ENCODE results near the gene DGKQ.

The DGKQ gene

GRCh38 chr4:1013225-1014073 lies 40.1 kb upstream of the DGKQ start:
- H3K9me3 ChIP-seq (replicated peaks; ENCODE audit: insufficient read depth, low read length): no peaks in the 10 kb centered on the region
- H2AFZ ChIP-seq (ENCODE audit: low read length): no peak overlapping the region
- no peak for DNase-seq
- no peaks in the 10 kb centered on the region for H3F3A ChIP-seq (ENCODE audit: insufficient read depth, low read length)
- TF ChIP-seq EZH2phosphoT487 (IDR thresholded peaks at IDR 0.05; ENCODE audit: low read length) (no peak), EZH2 (optimal IDR thresholded peaks at IDR 0.05; ENCODE audit: low read depth, low read length) (no peak)
- TF ChIP-seq, protein P1, sequence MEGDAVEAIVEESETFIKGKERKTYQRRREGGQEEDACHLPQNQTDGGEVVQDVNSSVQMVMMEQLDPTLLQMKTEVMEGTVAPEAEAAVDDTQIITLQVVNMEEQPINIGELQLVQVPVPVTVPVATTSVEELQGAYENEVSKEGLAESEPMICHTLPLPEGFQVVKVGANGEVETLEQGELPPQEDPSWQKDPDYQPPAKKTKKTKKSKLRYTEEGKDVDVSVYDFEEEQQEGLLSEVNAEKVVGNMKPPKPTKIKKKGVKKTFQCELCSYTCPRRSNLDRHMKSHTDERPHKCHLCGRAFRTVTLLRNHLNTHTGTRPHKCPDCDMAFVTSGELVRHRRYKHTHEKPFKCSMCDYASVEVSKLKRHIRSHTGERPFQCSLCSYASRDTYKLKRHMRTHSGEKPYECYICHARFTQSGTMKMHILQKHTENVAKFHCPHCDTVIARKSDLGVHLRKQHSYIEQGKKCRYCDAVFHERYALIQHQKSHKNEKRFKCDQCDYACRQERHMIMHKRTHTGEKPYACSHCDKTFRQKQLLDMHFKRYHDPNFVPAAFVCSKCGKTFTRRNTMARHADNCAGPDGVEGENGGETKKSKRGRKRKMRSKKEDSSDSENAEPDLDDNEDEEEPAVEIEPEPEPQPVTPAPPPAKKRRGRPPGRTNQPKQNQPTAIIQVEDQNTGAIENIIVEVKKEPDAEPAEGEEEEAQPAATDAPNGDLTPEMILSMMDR (IDR thresholded peaks at IDR 0.05; ENCODE audit: low read length): no peak
- H4K20me1 ChIP-seq (ENCODE audit: insufficient read depth, low read length): no peaks in the 10 kb centered on the region
- H3K4me3 ChIP-seq (ENCODE audit: low read length): no peak overlapping the region
- no peaks in the 10 kb centered on the region for H3K36me3 ChIP-seq (replicated peaks; ENCODE audit: insufficient read depth, low read length)
- H3K27ac ChIP-seq (ENCODE audit: low read length): no peak overlapping the region
- no peaks in the 10 kb centered on the region for H3K4me1 ChIP-seq (ENCODE audit: low read length)
- H3K79me2 ChIP-seq (ENCODE audit: low read length): no peaks in the 10 kb centered on the region
- H3K9me2 ChIP-seq (replicated peaks; ENCODE audit: insufficient read depth, low read length): no peaks in the 10 kb centered on the region
- H3K9ac ChIP-seq (ENCODE audit: low read length): no peak overlapping the region
- H3K4me2 ChIP-seq (ENCODE audit: low read depth, low read length): no peak overlapping the region
- H3K27me3 ChIP-seq (replicated peaks; ENCODE audit: insufficient read depth, low read length): no peaks in the 10 kb centered on the region

- TF ChIP-seq, protein P1 (IDR thresholded peaks at IDR 0.05; ENCODE audit: low read length): no peak
- TF ChIP-seq EZH2 (optimal IDR thresholded peaks at IDR 0.05; ENCODE audit: low read depth, low read length) (no peak), EZH2phosphoT487 (IDR thresholded peaks at IDR 0.05; ENCODE audit: low read length) (no peak)
- H2AFZ ChIP-seq (ENCODE audit: low read length): no peak overlapping the region
- H3K36me3 ChIP-seq (replicated peaks; ENCODE audit: insufficient read depth, low read length): no peaks in the 10 kb centered on the region
- no peak overlapping the region for H3K4me2 ChIP-seq (ENCODE audit: low read depth, low read length)
- H4K20me1 ChIP-seq (ENCODE audit: insufficient read depth, low read length): no peaks in the 10 kb centered on the region
- H3K9me2 ChIP-seq (replicated peaks; ENCODE audit: insufficient read depth, low read length): no peaks in the 10 kb centered on the region
- no peak overlapping the region for H3K9ac ChIP-seq (ENCODE audit: low read length)
- no peaks in the 10 kb centered on the region for H3K79me2 ChIP-seq (ENCODE audit: low read length)
- H3K27me3 ChIP-seq (replicated peaks; ENCODE audit: insufficient read depth, low read length): no peaks in the 10 kb centered on the region
- H3K27ac ChIP-seq (ENCODE audit: low read length): no peak overlapping the region
- H3K4me3 ChIP-seq (ENCODE audit: low read length): no peak overlapping the region
- DNase-seq: no peak
- no peaks in the 10 kb centered on the region for H3K9me3 ChIP-seq (replicated peaks; ENCODE audit: insufficient read depth, low read length)
- no peaks in the 10 kb centered on the region for H3K4me1 ChIP-seq (ENCODE audit: low read length)
- H3F3A ChIP-seq (ENCODE audit: insufficient read depth, low read length): no peaks in the 10 kb centered on the region
These were observed 38.8 kb upstream of the DGKQ start for GRCh38 chr4:1012034-1012739.

DNA sequence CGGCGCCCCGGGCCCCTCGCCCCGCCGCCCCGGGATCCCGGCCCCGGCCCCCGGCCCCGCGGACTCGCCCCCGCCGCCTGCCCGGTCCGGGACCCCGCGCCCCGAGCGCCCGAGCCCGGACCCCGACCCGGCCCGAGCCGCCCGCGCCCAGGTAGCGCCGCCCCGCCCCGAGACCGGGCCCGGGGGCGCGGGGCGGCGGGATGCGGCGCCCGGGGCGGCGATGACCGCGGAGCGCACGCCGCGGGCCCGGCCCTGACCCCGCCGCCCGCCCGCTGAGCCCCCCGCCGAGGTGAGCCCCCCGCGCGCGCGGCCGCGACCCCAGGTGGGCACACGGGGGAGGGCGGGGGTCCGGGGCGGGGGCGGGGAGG lies 38.3 kb upstream of the DGKQ start:
- Histone ChIP-seq H3K9ac (ENCODE audit: low read length) (no peak overlapping the region), H4K20me1 (ENCODE audit: insufficient read depth, low read length) (no peaks in the 10 kb centered on the region), H3K4me2 (ENCODE audit: low read depth, low read length) (no peak overlapping the region), H3K9me2 (replicated peaks; ENCODE audit: insufficient read depth, low read length) (no peaks in the 10 kb centered on the region), H3K79me2 (ENCODE audit: low read length) (no peaks in the 10 kb centered on the region), H3F3A (ENCODE audit: insufficient read depth, low read length) (no peaks in the 10 kb centered on the region), H3K9me3 (replicated peaks; ENCODE audit: insufficient read depth, low read length) (no peaks in the 10 kb centered on the region), H3K27ac (ENCODE audit: low read length) (no peak overlapping the region), H3K36me3 (replicated peaks; ENCODE audit: insufficient read depth, low read length) (no peaks in the 10 kb centered on the region), H3K27me3 (replicated peaks; ENCODE audit: insufficient read depth, low read length) (no peaks in the 10 kb centered on the region), H2AFZ (ENCODE audit: low read length) (no peak overlapping the region), H3K4me3 (ENCODE audit: low read length) (no peak overlapping the region), H3K4me1 (ENCODE audit: low read length) (no peaks in the 10 kb centered on the region)
- TF ChIP-seq EZH2phosphoT487 (IDR thresholded peaks at IDR 0.05; ENCODE audit: low read length) (no peak), EZH2 (optimal IDR thresholded peaks at IDR 0.05; ENCODE audit: low read depth, low read length) (no peak)
- TF ChIP-seq, protein P1 (IDR thresholded peaks at IDR 0.05; ENCODE audit: low read length): no peak
- no peak for DNase-seq
